WERI-Rb-1 (cell line): ENCODE data around the gene ACTR2.

ENCODE experiments used
- DNase-seq: peaks from one replicate; pipeline ENCODE4 v3.0.0-alpha.2; 2020
- H3K27ac ChIP-seq: fragments of 250-450 bp; sonication (Bioruptor Pico); 2 replicates; pipeline ENCODE4 v1.5.1; 2020; ENCODE audit warnings: mild to moderate bottlenecking, moderate library complexity
- H3K27me3 ChIP-seq: fragments of 250-450 bp; sonication (Bioruptor Pico); 2 replicates; pipeline ENCODE4 v1.5.1; 2021; ENCODE audit warnings: mild to moderate bottlenecking, low read depth, moderate library complexity; ENCODE audit not compliant: insufficient read depth, severe bottlenecking
- H3K36me3 ChIP-seq: fragments of 250-450 bp; sonication (Bioruptor Pico); 2 replicates; pipeline ENCODE4 v1.5.1; 2020; ENCODE audit warnings: mild to moderate bottlenecking, moderate library complexity
- H3K4me3 ChIP-seq: 2 replicates; pipeline ENCODE4 v1.5.1; 2011; ENCODE audit warnings: low read depth, mild to moderate bottlenecking, control low read depth, low read length
- H3K9me3 ChIP-seq: fragments of 250-450 bp; sonication (Bioruptor Pico); 2 replicates; pipeline ENCODE4 v1.5.1; 2021; ENCODE audit warnings: mild to moderate bottlenecking, moderate library complexity; ENCODE audit not compliant: severe bottlenecking
- CTCF ChIP-seq: IDR thresholded peaks from 2 replicates; pipeline ENCODE4 v1.5.1; 2011; ENCODE audit warnings: low read depth, mild to moderate bottlenecking, control low read depth, inconsistent platforms, low read length

Gene ACTR2

GRCh38 chr2:65300134-65300760, 72.6 kb downstream of the ACTR2 start:
- H3K9me3 ChIP-seq = no peaks in the 10 kb centered on the region
- no peaks in the 10 kb centered on the region for H3K27me3 ChIP-seq
- no peak overlapping the region for H3K4me3 ChIP-seq
- TF ChIP-seq CTCF = no peak
- H3K27ac ChIP-seq = no peak overlapping the region
- DNase-seq = no peak
- H3K36me3 ChIP-seq = no peaks in the 10 kb centered on the region

GRCh38 chr2:65300761-65301711, 73.4 kb downstream of the ACTR2 start:
- no peak for TF ChIP-seq CTCF
- H3K27me3 ChIP-seq = no peaks in the 10 kb centered on the region
- no peak overlapping the region for H3K27ac ChIP-seq
- H3K9me3 ChIP-seq = peaks cover 2% of the 10 kb centered on the region
- H3K4me3 ChIP-seq = no peak overlapping the region
- no peaks in the 10 kb centered on the region for H3K36me3 ChIP-seq
- DNase-seq = no peak

- TF ChIP-seq CTCF = no peak
- H3K9me3 ChIP-seq = peaks cover 2% of the 10 kb centered on the region
- no peak overlapping the region for H3K27ac ChIP-seq
- no peaks in the 10 kb centered on the region for H3K36me3 ChIP-seq
- no peak overlapping the region for H3K4me3 ChIP-seq
- no peak for DNase-seq
- H3K27me3 ChIP-seq = no peaks in the 10 kb centered on the region
These were observed 78.3 kb downstream of the ACTR2 start for GRCh38 chr2:65305934-65306333.

- no peak for DNase-seq
- peaks cover 17% of the 10 kb centered on the region for H3K36me3 ChIP-seq
- no peak for TF ChIP-seq CTCF
- H3K9me3 ChIP-seq = peaks cover 2% of the 10 kb centered on the region
- no peak overlapping the region for H3K4me3 ChIP-seq
- H3K27me3 ChIP-seq = no peaks in the 10 kb centered on the region
- no peak overlapping the region for H3K27ac ChIP-seq
These were observed 82.1 kb downstream of the ACTR2 start for GRCh38 chr2:65309699-65310098.

- Histone ChIP-seq H3K27me3 (no peaks in the 10 kb centered on the region), H3K4me3 (no peak overlapping the region), H3K36me3 (peaks cover 25% of the 10 kb centered on the region), H3K27ac (no peak overlapping the region), H3K9me3 (no peaks in the 10 kb centered on the region)
- DNase-seq = no peak
- TF ChIP-seq CTCF = no peak
These were observed 83.4 kb downstream of the ACTR2 start for GRCh38 chr2:65311049-65311448.
